NT2/D1 (cell line): ENCODE data around the gene MGA.

Source experiments
- SUZ12 ChIP-seq: IDR thresholded peaks from 2 replicates; pipeline ENCODE4 v1.6.1; 2011; ENCODE audit not compliant: insufficient read length, insufficient read depth; ENCODE audit errors: extremely low read depth
- YY1 ChIP-seq: IDR thresholded peaks from 2 replicates; pipeline ENCODE4 v1.6.1; 2011; ENCODE audit not compliant: insufficient read length, insufficient read depth
- ZNF274 ChIP-seq: IDR thresholded peaks from 2 replicates; pipeline ENCODE4 v1.6.1; 2011; ENCODE audit warnings: mild to moderate bottlenecking, low read depth, low read length

- no peak for TF ChIP-seq YY1
- TF ChIP-seq SUZ12 = no peak
- TF ChIP-seq ZNF274 = no peak
Measured at GRCh38 chr15:41780266-41780665, 120.1 kb downstream of the MGA start.
